H9 (cell line): Measurements from ENCODE around the gene PTPN23. TPM values are rescaled to one million over a fixed set of nuclear protein-coding genes. Genes with fewer than 3 reads are reported as not detected.

Experiments
- DNase-seq: peaks from one replicate; pipeline ENCODE4 v3.0.0-alpha.2; 2017
- H2AFZ ChIP-seq: one replicate; pipeline ENCODE4 v1.6.1; 2013; ENCODE audit warnings: mild to moderate bottlenecking, low read length, control low read depth, moderate library complexity
- H2AK5ac ChIP-seq: 2 replicates; pipeline ENCODE4 v1.6.1; 2013; ENCODE audit warnings: low read length, control low read depth, mixed read lengths; ENCODE audit not compliant: insufficient read length
- H2BK120ac ChIP-seq: one replicate; pipeline ENCODE4 v1.6.1; 2013; ENCODE audit warnings: low read depth, mild to moderate bottlenecking, low read length, control low read depth, inconsistent platforms; ENCODE audit not compliant: poor library complexity, severe bottlenecking
- H2BK12ac ChIP-seq: 2 replicates; pipeline ENCODE4 v1.6.1; 2013; ENCODE audit warnings: low read length, control low read depth, mixed read lengths, low read depth; ENCODE audit not compliant: insufficient read length
- H2BK15ac ChIP-seq: 2 replicates; pipeline ENCODE4 v1.6.1; 2013; ENCODE audit warnings: low read depth, low read length, control low read depth
- H2BK20ac ChIP-seq: one replicate; pipeline ENCODE4 v1.6.1; 2013; ENCODE audit warnings: low read depth, mild to moderate bottlenecking, low read length, control low read depth, inconsistent platforms; ENCODE audit not compliant: poor library complexity, severe bottlenecking
- H2BK5ac ChIP-seq: 2 replicates; pipeline ENCODE4 v1.6.1; 2013; ENCODE audit warnings: low read length, control low read depth, mixed read lengths; ENCODE audit not compliant: insufficient read length
- H3K14ac ChIP-seq: 2 replicates; pipeline ENCODE4 v1.6.1; 2013; ENCODE audit warnings: low read length, control low read depth; ENCODE audit not compliant: insufficient read depth
- H3K18ac ChIP-seq: 2 replicates; pipeline ENCODE4 v1.6.1; 2013; ENCODE audit warnings: low read depth, mild to moderate bottlenecking, mixed read lengths, low read length, control low read depth; ENCODE audit not compliant: insufficient read length
- H3K23ac ChIP-seq: 2 replicates; pipeline ENCODE4 v1.6.1; 2013; ENCODE audit warnings: low read length, control low read depth, mixed read lengths, low read depth; ENCODE audit not compliant: insufficient read length
- H3K23me2 ChIP-seq: 2 replicates; pipeline ENCODE4 v1.6.1; 2013; ENCODE audit warnings: low read depth, mild to moderate bottlenecking, mixed read lengths, low read length, control low read depth; ENCODE audit not compliant: insufficient read length, poor library complexity, severe bottlenecking
- H3K27ac ChIP-seq: 2 replicates; pipeline ENCODE4 v1.5.1; 2013; ENCODE audit warnings: low read length, control low read depth, mixed read lengths, low read depth; ENCODE audit not compliant: insufficient read length
- H3K27me3 ChIP-seq: 2 replicates; pipeline ENCODE4 v1.6.1; 2013; ENCODE audit warnings: low read length, control low read depth, inconsistent platforms; ENCODE audit not compliant: insufficient read depth
- H3K4ac ChIP-seq: 2 replicates; pipeline ENCODE4 v1.6.1; 2013; ENCODE audit warnings: low read depth, mild to moderate bottlenecking, control low read depth, inconsistent platforms, low read length, moderate library complexity
- H3K4me1 ChIP-seq: 2 replicates; pipeline ENCODE4 v1.6.1; 2013; ENCODE audit warnings: low read length, control low read depth, inconsistent platforms; ENCODE audit not compliant: insufficient read depth
- H3K4me2 ChIP-seq: 2 replicates; pipeline ENCODE4 v1.6.1; 2013; ENCODE audit warnings: low read length, control low read depth, mixed read lengths; ENCODE audit not compliant: insufficient read length, insufficient read depth
- H3K56ac ChIP-seq: 2 replicates; pipeline ENCODE4 v1.6.1; 2013; ENCODE audit warnings: low read depth, mild to moderate bottlenecking, mixed read lengths, low read length, control low read depth; ENCODE audit not compliant: insufficient read length
- H3K79me1 ChIP-seq: 2 replicates; pipeline ENCODE4 v1.6.1; 2013; ENCODE audit warnings: low read depth, mild to moderate bottlenecking, moderate library complexity, low read length, control low read depth, inconsistent platforms; ENCODE audit not compliant: insufficient read depth, poor library complexity, severe bottlenecking
- H3K79me2 ChIP-seq: 2 replicates; pipeline ENCODE4 v1.6.1; 2013; ENCODE audit warnings: low read length, control low read depth, inconsistent platforms; ENCODE audit not compliant: insufficient read depth
- H3K9ac ChIP-seq: 2 replicates; pipeline ENCODE4 v1.6.1; 2013; ENCODE audit warnings: low read length, control low read depth, mixed read lengths; ENCODE audit not compliant: insufficient read length; ENCODE audit errors: extremely low read depth
- H3K9me3 ChIP-seq: one replicate; pipeline ENCODE4 v1.6.1; 2013; ENCODE audit warnings: low read depth, low read length, inconsistent platforms; ENCODE audit not compliant: control insufficient read depth
- H3T11ph ChIP-seq: one replicate; pipeline ENCODE4 v1.6.1; 2013; ENCODE audit warnings: mild to moderate bottlenecking, low read length, control low read depth, inconsistent platforms
- H4K20me1 ChIP-seq: one replicate; pipeline ENCODE4 v1.6.1; 2013; ENCODE audit not compliant: control insufficient read depth, insufficient read length, insufficient read depth
- H4K5ac ChIP-seq: 2 replicates; pipeline ENCODE4 v1.6.1; 2013; ENCODE audit warnings: low read depth, mild to moderate bottlenecking, mixed read lengths, low read length, control low read depth; ENCODE audit not compliant: insufficient read length
- H4K8ac ChIP-seq: replicated peaks from 2 replicates; pipeline ENCODE4 v1.6.1; 2013; ENCODE audit warnings: low read length, control low read depth, mixed read lengths, low read depth; ENCODE audit not compliant: insufficient read length
- H4K91ac ChIP-seq: 2 replicates; pipeline ENCODE4 v1.6.1; 2013; ENCODE audit warnings: low read depth, mild to moderate bottlenecking, moderate library complexity, mixed read lengths, low read length, control low read depth; ENCODE audit not compliant: insufficient read length
- H3K27ac Mint-ChIP-seq, 3 experiments: 2 replicates in 2 of 3; 3 replicates in 1 of 3; pipeline ENCODE4 v1.8.0; 2020 to 2021; ENCODE audit warnings: mixed read lengths in 3 of 3, mild to moderate bottlenecking in 1 of 3, moderate library complexity in 1 of 3
- H3K27me3 Mint-ChIP-seq: 2 replicates; pipeline ENCODE4 v1.8.0; 2021; ENCODE audit warnings: low read depth, mild to moderate bottlenecking, moderate library complexity, mixed read lengths
- H3K36me3 Mint-ChIP-seq, 3 experiments: 2 replicates in 2 of 3; 3 replicates in 1 of 3; pipeline ENCODE4 v1.8.0; 2020 to 2021; ENCODE audit warnings: low read depth in 3 of 3, mixed read lengths in 3 of 3; ENCODE audit not compliant: insufficient read depth in 1 of 3
- H3K4me1 Mint-ChIP-seq, 2 experiments: 2 replicates each; pipeline ENCODE4 v1.8.0; 2020; ENCODE audit warnings: mixed read lengths in 2 of 2
- H3K4me3 Mint-ChIP-seq, 2 experiments: 2 replicates in 1 of 2; 3 replicates in 1 of 2; pipeline ENCODE4 v1.8.0; 2020 to 2021; ENCODE audit warnings: mild to moderate bottlenecking in 2 of 2, mixed read lengths in 2 of 2, moderate library complexity in 1 of 2
- H3K9me3 Mint-ChIP-seq, 2 experiments: 2 replicates in 1 of 2; 3 replicates in 1 of 2; pipeline ENCODE4 v1.8.0; 2020; ENCODE audit warnings: mild to moderate bottlenecking in 2 of 2, mixed read lengths in 2 of 2, moderate library complexity in 1 of 2
- CTCF ChIP-seq: fragments of 200-600 bp; sonication (generic); conservative IDR thresholded peaks from 3 replicates; pipeline ENCODE4 v1.8.0; 2021; ENCODE audit warnings: antibody characterized with exemption, mild to moderate bottlenecking
- WGBS: extraction: QIAGEN DNeasy Blood & Tissue Kit; methylation state at CpG from one replicate; pipeline ENCODE4 v1.1.7; 2013; ENCODE audit warnings: missing lambda C conversion rate, low lambda C conversion rate, mixed read lengths; ENCODE audit not compliant: insufficient read length; ENCODE audit errors: extremely low coverage; 5-methylcytosine and 5-hydroxymethylcytosine counted together
- total RNA-seq: library from RNA; stranded (reverse); gene quantifications from 2 replicates; pipeline ENCODE4 v1.2.1, GENCODE V29; 2021

The PTPN23 gene
- total RNA-seq, 1 experiment from 2014 or later = 42.2 TPM

- H3K9ac ChIP-seq = no peak overlapping the region
- no peak overlapping the region for H2BK120ac ChIP-seq
- no peaks in the 10 kb centered on the region for H3K23me2 ChIP-seq
- no peak overlapping the region for H4K5ac ChIP-seq
- no peak overlapping the region for H3K4me2 ChIP-seq
- no peak overlapping the region for H3K14ac ChIP-seq
- WGBS = no CpG with 5 or more reads among the region's 29 CpGs
- peak overlapping the region; percentile 15 for H3K27ac ChIP-seq
- Mint-ChIP-seq H3K27me3 (no peaks in the 10 kb centered on the region; the same call in 1 of the 2 replicates), H3K27ac (peak overlapping the region; percentile 86 to 99 (median 97)), H3K36me3 (peaks cover 24 to 55% (median 48%) of the 10 kb centered on the region in 3 experiments), H3K4me1 (peaks cover 10 to 17% of the 10 kb centered on the region in 2 experiments), H3K9me3 (peaks cover 0 to 9% of the 10 kb centered on the region in 2 experiments; a peak in 4 of 5 replicates), H3K4me3 (no peak overlapping the region; a peak in 1 of 5 replicates)
- no peak overlapping the region for H2BK12ac ChIP-seq
- no peaks in the 10 kb centered on the region for H3K4me1 ChIP-seq
- H3K18ac ChIP-seq = peak overlapping the region; percentile 51
- no peak overlapping the region for H4K91ac ChIP-seq
- H3K4ac ChIP-seq = no peak overlapping the region
- H3T11ph ChIP-seq = no peak overlapping the region
- no peak overlapping the region for H3K56ac ChIP-seq
- H4K8ac ChIP-seq = no peak overlapping the region
- no peak overlapping the region for H2AFZ ChIP-seq
- no peak overlapping the region for H2BK5ac ChIP-seq
- no peaks in the 10 kb centered on the region for H3K9me3 ChIP-seq
- no peak overlapping the region for H2BK15ac ChIP-seq
- H3K23ac ChIP-seq = no peak overlapping the region
- peaks cover 2% of the 10 kb centered on the region for H4K20me1 ChIP-seq
- no peak overlapping the region for H2AK5ac ChIP-seq
- H3K27me3 ChIP-seq = no peaks in the 10 kb centered on the region
- no peaks in the 10 kb centered on the region for H3K79me1 ChIP-seq
- DNase-seq = peak; percentile 93
- no peaks in the 10 kb centered on the region for H3K79me2 ChIP-seq
- H2BK20ac ChIP-seq = no peak overlapping the region
- TF ChIP-seq CTCF = peak; percentile 96
Measured at GRCh38 chr3:47420511-47421484, 40.0 kb downstream of the PTPN23 start.
